ENCODE measurements around the gene OST4.

Gene OST4

GRCh38 chr2:27081984-27082772 is 10.7 kb upstream of the OST4 start:
- H3K4me3 ChIP-seq (ENCODE audit: low read depth, low read length, poor library complexity, severe bottlenecking), result no peak overlapping the region
- H2AFZ ChIP-seq (ENCODE audit: low read length), result no peak overlapping the region

GRCh38 chr2:27080603-27080936 is 9.1 kb upstream of the OST4 start:
- Histone ChIP-seq H3K9me3 (ENCODE audit: low read length) (no peaks in the 10 kb centered on the region), H3K9ac (ENCODE audit: low read length) (no peak overlapping the region), H3K4me3 (ENCODE audit: low read depth, low read length, poor library complexity, severe bottlenecking) (no peak overlapping the region), H3K4me1 (ENCODE audit: insufficient read depth, low read length, severe bottlenecking) (peaks cover 19% of the 10 kb centered on the region), H3K27me3 (ENCODE audit: insufficient read depth, low read length) (peaks cover 11% of the 10 kb centered on the region; the same call in 1 of the 2 replicates), H3F3A (ENCODE audit: insufficient read depth, low read length) (no peaks in the 10 kb centered on the region), H3K27ac (ENCODE audit: low read depth, low read length, poor library complexity, severe bottlenecking) (no peak overlapping the region), H3K4me2 (ENCODE audit: low read length) (no peak overlapping the region), H3K36me3 (ENCODE audit: insufficient read depth, low read length) (no peaks in the 10 kb centered on the region), H3K9me2 (ENCODE audit: low read depth, low read length) (no peaks in the 10 kb centered on the region), H3K79me2 (ENCODE audit: insufficient read depth, low read length) (no peaks in the 10 kb centered on the region), H2AFZ (ENCODE audit: low read length) (no peak overlapping the region), H4K20me1 (ENCODE audit: insufficient read depth, low read length) (no peaks in the 10 kb centered on the region)
- TF ChIP-seq CTCF (IDR thresholded peaks at IDR 0.05; ENCODE audit: low read length) (no peak), EZH2 (IDR thresholded peaks at IDR 0.05; ENCODE audit: borderline replicate concordance, low read length) (no peak)

More at GRCh38 chr2:27081984-27082772, 10.7 kb upstream of the OST4 start:
- Histone ChIP-seq H3K27ac (ENCODE audit: low read depth, low read length, poor library complexity, severe bottlenecking) (peak overlapping the region; percentile 18), H3K36me3 (ENCODE audit: insufficient read depth, low read length) (no peaks in the 10 kb centered on the region), H3K4me2 (ENCODE audit: low read length) (peak overlapping the region; percentile 58), H3K79me2 (ENCODE audit: insufficient read depth, low read length) (no peaks in the 10 kb centered on the region), H3K9me2 (ENCODE audit: low read depth, low read length) (no peaks in the 10 kb centered on the region), H3F3A (ENCODE audit: insufficient read depth, low read length) (no peaks in the 10 kb centered on the region), H3K9ac (ENCODE audit: low read length) (peak overlapping the region; percentile 26; the same call in 1 of the 2 replicates), H3K27me3 (ENCODE audit: insufficient read depth, low read length) (peaks cover 11% of the 10 kb centered on the region; the same call in 1 of the 2 replicates), H3K9me3 (ENCODE audit: low read length) (no peaks in the 10 kb centered on the region), H4K20me1 (ENCODE audit: insufficient read depth, low read length) (no peaks in the 10 kb centered on the region), H3K4me1 (ENCODE audit: insufficient read depth, low read length, severe bottlenecking) (peaks cover 29% of the 10 kb centered on the region)
- no peak for TF ChIP-seq CTCF (IDR thresholded peaks at IDR 0.05; ENCODE audit: low read length)
- TF ChIP-seq EZH2 (IDR thresholded peaks at IDR 0.05; ENCODE audit: borderline replicate concordance, low read length), result no peak

GRCh38 chr2:27080140-27080469 is 8.7 kb upstream of the OST4 start:
- Histone ChIP-seq H3K27me3 (ENCODE audit: insufficient read depth, low read length) (peaks cover 8% of the 10 kb centered on the region; the same call in 1 of the 2 replicates), H3K79me2 (ENCODE audit: insufficient read depth, low read length) (no peaks in the 10 kb centered on the region), H3K27ac (ENCODE audit: low read depth, low read length, poor library complexity, severe bottlenecking) (no peak overlapping the region), H4K20me1 (ENCODE audit: insufficient read depth, low read length) (no peaks in the 10 kb centered on the region), H3K4me1 (ENCODE audit: insufficient read depth, low read length, severe bottlenecking) (peaks cover 21% of the 10 kb centered on the region), H2AFZ (ENCODE audit: low read length) (no peak overlapping the region), H3K4me3 (ENCODE audit: low read depth, low read length, poor library complexity, severe bottlenecking) (no peak overlapping the region), H3K4me2 (ENCODE audit: low read length) (no peak overlapping the region), H3F3A (ENCODE audit: insufficient read depth, low read length) (no peaks in the 10 kb centered on the region), H3K9me2 (ENCODE audit: low read depth, low read length) (no peaks in the 10 kb centered on the region), H3K36me3 (ENCODE audit: insufficient read depth, low read length) (no peaks in the 10 kb centered on the region), H3K9me3 (ENCODE audit: low read length) (no peaks in the 10 kb centered on the region), H3K9ac (ENCODE audit: low read length) (no peak overlapping the region)
- TF ChIP-seq EZH2 (IDR thresholded peaks at IDR 0.05; ENCODE audit: borderline replicate concordance, low read length) (no peak), CTCF (IDR thresholded peaks at IDR 0.05; ENCODE audit: low read length) (no peak)

All from OCI-LY1 (cell line).